CD4-positive, alpha-beta T cell treated with Interleukin-17A for 1 hour (primary cell): Measurements from ENCODE around the gene PADI2.

ENCODE experiments used
- DNase-seq: peaks from one replicate; pipeline ENCODE4 v3.0.0-alpha.2; 2020

Gene PADI2

DNA sequence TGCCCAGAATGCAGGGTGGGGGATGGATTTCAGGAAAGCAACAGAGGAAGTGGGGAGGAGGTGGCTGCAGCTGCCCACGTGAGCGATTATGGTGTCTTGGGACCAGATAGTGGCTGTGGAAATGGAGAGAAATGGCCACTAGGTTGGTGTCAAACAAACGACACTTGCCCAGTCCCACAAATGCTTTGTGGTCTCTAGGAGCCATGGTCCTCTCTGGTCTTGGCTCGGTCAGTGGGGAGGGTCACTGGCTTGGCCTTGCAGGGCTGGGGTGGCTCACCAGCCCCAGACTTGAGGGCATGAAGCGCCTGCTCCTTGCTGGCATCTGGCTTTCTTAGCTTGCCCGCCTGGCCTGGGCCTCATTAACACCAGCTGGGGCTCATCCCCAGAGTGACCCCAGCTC, 7.2 kb downstream of the PADI2 start:
- no peak for DNase-seq

DNA sequence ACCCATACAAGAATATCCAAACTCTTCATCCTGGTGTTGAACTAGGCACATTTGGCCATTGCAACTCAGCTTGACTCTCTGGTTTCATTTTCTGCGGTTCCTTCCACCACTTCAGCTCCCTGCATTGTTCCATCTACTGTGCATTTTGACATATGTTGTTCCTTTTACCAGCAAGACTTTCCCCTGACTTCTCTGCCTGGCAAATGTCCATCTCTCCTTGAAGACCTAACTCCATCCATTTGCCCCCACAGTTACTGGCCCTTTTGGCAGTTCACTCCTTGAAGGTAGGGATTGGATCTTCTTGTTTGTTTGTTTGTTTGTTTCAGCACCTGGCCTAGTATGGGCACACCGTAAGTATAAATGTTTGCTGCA, 8.7 kb downstream of the PADI2 start:
- DNase-seq = no peak

DNA sequence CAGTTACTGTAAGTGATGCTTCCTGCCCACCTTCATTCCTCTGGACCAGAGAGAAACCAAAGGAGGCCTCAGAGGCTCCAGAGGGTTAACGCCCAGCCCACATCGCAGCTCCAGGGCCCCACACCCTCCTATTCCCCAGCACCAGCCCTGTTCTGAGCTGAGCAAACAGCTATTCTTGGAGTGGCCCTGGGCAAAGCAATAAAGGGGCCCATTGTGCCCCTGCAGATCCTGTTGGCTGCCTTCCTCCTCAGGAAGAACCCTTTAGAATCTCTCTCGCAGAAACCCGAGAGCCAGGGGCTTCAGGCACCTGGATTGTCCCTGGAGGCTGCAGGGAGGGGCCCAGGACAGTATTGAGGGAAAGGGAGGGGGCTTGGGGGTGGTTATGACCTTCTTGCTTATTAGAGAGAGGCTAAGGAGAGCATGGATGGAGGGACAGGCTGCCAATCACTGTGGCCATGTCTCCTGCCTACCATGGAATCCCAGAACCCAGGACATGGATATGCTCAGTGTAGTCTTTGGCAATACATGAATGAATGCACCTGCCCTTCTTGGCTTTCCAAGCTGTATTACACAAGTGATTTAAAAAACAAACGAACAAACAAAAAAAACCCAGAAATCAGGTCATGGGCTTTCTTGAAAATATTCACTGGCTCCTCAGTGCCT, 9.2 kb downstream of the PADI2 start:
- no peak for DNase-seq

DNA sequence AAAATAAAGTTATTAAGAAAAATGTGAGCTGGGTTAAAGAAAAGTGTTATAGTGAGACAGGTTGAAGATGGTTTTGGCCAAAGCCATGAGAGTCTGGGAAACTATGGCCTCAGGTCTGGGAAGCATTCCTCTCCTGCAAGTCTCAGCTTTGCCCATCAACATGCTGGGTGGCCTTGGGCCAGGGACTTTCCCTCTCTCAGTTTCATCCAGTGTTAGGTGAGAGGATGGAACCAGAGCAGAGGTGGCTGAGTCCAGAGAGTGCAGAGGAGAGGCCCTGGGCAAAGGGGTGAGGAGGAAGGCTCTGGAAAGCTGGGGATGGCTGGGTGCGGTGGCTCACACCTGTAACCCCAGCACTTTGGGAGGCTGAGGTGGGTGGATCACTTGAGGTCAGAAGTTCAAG, 10.5 kb downstream of the PADI2 start:
- DNase-seq = no peak

- no peak for DNase-seq
These were observed 10.9 kb downstream of the PADI2 start for GRCh38 chr1:17108360-17108759.

GRCh38 chr1:17104782-17105181, 14.5 kb downstream of the PADI2 start:
- no peak for DNase-seq

DNA sequence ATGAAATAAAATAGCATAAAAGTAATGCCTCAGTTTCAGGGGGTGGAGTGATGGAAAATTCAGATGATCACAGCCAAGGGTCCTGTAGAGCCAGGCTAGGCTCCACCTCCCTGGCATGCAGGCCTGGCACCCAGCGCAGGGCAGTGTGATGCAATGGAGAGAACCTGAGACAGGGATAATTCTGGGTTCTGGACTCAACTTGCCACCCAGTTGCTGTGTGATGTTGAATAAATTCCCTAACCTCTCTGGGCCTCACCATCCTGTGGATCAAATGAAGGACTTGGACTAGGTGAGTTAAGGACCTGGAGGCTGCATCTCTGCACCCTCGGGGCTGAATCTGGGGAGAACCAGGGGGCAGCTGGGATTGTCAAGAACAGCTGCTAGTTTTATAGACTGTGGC, 17.0 kb downstream of the PADI2 start:
- no peak for DNase-seq

DNA sequence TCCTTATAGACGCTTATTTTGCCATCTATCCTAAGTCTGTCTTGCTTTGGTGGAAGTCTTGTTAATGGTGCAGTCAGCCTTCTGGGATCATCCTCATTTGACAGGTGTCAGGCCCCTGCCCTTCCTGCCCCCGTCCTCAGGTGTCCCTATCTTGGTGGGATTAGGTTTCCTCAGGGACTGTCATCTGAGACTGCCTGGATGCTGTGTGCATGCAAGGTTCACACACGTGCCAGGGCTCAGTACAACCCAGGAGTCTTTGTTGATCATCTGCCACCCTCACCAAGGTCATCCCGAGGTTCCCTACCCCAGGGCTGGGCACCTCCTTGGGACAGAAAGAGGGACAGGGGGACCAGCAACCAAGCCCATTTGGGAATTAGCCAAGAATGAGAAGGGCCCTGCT, 18.0 kb downstream of the PADI2 start:
- DNase-seq = no peak

DNA sequence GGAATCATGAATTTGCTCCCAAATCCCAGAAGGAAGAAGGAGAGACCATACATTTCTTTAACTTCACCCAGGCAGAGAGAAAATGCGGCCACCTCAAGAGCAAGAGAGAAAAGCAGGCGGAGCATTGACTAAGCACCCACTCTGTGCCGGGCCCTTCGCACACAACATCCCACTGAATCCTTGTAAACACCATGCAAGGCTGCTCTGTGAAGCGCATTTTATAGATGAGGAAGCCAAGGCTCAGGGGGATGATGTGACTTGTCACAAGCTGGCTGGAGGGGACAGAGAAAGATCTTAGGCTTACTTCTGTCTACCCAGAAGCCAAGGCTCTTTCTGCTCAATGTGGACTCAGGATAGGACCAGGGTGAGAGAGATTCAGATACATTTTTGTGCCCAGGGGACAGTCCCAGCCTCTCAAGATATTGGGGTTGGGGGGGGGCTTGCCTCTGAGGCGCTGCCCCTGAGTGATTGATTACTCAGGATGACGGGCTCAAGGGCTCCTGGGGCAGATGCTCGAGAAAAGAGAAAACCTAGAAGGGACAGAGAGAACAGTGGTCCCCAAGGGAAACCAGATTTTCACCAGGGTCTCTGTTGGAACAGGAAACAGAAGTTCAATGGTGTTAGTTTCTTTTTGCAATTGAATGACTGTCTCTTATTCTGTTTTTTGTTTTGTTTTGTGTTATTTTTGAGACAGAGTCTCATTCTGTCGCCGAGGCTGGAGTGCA, 19.5 kb downstream of the PADI2 start:
- DNase-seq = no peak

GRCh38 chr1:17098446-17099317, 20.6 kb downstream of the PADI2 start:
- DNase-seq = no peak

GRCh38 chr1:17097787-17098186, 21.5 kb downstream of the PADI2 start:
- no peak for DNase-seq

DNA sequence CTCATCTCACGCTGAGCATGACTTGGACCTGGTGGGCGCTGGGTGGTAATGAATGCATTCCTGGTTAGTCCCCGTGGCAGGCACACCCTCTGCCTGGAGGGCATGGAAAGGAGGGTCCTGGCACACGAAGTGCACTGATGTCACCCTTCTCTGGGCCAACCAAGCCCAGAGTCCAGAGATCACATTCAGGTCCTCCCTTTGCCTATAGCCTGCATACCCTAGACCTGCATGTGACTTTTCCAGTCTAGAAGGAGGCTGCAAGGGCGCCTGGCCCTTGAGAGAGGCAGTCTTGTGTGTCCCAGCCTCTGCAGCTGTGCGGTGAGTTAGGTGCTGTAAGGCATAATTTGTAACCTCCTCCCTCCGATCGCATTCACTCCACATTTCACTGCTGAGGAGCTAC, 22.1 kb downstream of the PADI2 start:
- no peak for DNase-seq

DNA sequence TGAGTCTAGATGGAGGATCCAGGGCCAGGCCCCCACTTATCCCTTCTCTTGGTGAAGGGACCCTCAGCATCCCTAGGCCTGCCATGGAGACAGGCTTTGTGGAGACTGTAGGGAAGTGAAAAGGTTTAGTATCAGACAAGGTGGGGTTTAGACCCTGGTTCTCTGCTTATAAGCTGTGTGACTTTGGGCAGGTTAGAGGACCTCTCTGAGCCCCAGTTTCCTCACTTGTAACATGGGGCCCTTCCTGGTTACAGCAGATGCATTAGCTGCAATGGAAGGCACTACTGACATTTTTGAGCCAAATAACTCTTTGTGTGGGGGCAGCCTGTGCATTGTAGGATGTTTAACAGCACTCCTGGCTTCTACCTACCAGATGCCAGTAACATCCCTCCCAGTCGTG, 22.7 kb downstream of the PADI2 start:
- DNase-seq = no peak

- DNase-seq = no peak
These were observed 24.1 kb downstream of the PADI2 start for GRCh38 chr1:17095141-17095540.

- DNase-seq = no peak
These were observed 24.6 kb downstream of the PADI2 start for GRCh38 chr1:17094664-17095063.

DNA sequence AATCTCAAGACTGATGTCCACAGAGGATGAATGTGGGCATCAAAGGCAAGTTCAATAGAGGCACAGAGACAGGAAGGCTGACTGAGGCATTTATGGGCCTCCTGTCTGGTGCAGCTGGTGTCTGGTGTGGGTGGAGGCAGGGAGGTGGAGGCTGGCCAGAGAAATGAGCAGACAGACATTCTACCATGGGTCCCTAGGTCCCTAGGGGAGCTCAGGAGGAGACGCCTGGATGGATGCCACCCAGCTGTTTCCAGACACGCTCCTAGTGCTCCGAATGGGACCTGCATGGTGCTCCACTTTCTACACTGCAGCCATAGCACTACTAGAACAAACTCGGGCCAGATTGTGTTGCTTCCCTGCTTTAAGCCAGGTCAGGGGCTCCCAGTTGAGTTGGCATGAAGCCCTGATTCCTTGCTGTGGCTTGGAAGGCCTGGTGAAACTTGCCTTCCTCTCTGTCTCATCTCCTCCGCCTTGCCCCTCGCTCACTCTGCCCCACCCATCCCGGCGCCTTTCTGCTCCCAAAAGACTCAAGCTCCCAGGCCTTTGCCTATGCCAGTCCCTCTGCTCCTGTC, 25.3 kb downstream of the PADI2 start:
- DNase-seq = no peak

GRCh38 chr1:17091252-17091651, 28.0 kb downstream of the PADI2 start:
- no peak for DNase-seq

DNA sequence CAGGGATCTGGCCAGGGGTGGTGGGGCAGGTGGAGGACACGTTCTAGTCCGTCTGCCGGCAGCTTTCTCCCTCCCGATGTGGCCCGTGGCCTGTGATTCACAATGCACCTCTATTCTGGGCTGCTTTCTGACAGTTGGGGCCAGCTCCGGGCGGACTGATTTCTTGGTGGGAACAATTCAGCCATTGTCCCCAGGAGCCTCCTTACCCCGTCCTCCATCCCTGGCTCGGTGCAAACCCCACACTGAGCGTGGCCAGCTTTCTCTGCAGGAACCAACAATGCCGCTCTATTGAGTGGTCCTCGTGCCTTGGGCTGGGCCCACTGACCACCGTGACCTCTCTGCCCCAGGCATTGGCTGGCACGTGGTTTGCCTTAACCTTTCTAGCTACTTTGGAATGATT, 29.7 kb downstream of the PADI2 start:
- DNase-seq = no peak

DNA sequence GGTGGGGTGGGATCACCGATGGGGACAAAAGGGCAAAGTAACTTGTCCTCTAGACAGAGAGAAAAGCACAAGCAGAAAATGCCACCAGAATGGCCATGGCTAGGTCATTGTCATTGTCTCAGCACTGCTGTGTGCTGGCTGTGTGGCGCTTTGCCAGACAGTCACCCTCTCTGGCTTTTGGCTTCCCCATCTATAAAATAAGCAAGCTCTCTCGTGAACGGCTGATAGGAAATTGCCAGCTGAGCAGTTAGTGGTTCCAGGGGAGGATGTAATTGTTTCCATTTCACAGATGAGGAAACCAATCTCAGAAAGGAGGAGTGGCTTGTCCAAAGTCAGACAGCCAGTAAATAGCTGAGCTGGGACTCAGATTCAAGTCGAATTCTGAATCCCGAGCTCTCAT, 32.5 kb downstream of the PADI2 start:
- no peak for DNase-seq

DNA sequence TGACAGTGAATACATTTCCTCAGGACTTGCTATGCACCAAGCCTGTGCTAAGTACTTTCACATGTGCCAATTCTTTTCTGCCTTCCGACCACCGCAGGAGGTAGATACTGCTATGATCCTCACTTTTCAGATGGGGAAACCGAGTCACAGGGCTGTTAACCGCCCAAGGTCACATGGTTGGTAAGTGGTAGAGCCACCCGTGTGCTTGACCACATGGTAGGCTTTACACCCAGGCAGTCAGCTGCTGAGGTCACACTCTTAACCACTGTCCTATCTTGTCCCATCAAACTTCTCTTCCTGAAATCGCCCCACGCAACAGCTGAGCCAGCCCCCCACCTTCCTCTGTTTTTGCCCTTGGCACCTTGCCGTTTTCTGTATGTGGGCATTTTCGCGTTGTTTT, 34.5 kb downstream of the PADI2 start:
- DNase-seq = no peak

DNA sequence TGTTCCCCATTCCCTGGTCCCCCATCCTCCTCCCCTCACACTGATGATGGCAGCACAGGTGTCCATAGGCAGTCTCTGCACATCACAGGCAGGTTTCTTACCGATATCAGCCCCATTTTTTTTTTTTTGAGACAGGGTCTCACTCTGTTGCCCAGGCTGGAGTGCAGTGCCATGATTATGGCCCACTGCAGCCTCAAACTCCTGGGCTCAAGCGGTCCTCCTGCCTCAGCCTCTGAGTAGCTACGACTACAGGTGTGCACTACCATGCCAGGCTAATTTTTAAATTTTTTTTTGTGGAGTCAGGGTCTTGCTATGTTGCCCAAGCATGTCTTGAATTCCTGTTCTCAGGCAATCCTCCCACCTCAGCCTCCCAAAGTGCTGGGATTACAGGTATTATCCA, 36.5 kb downstream of the PADI2 start:
- no peak for DNase-seq

- DNase-seq = no peak
These were observed 37.8 kb downstream of the PADI2 start for GRCh38 chr1:17081439-17081838.

- DNase-seq = no peak
These were observed 38.4 kb downstream of the PADI2 start for GRCh38 chr1:17080880-17081279.
